Endothelial cell of umbilical vein (primary cell): Measurements from ENCODE around the gene TOP3B.

Experiments used
- POLR2A ChIP-seq: IDR thresholded peaks from 2 replicates; pipeline ENCODE4 v1.6.1; 2012; ENCODE audit warnings: low read depth, mild to moderate bottlenecking, control low read depth, low read length
- TF ChIP-seq, protein P1 (sequence below), 2 donors: IDR thresholded peaks; 1 replicate in 1 of 2; 2 replicates in 1 of 2; pipeline ENCODE4 v1.5.1; 2011; ENCODE audit warnings: low read length in 2 of 2, mild to moderate bottlenecking in 2 of 2, moderate library complexity in 2 of 2, control low read depth in 1 of 2, inconsistent platforms in 1 of 2, low read depth in 1 of 2; ENCODE audit not compliant: insufficient read depth in 1 of 2; ENCODE audit errors: extremely low read depth in 1 of 2

- TF ChIP-seq, protein P1, sequence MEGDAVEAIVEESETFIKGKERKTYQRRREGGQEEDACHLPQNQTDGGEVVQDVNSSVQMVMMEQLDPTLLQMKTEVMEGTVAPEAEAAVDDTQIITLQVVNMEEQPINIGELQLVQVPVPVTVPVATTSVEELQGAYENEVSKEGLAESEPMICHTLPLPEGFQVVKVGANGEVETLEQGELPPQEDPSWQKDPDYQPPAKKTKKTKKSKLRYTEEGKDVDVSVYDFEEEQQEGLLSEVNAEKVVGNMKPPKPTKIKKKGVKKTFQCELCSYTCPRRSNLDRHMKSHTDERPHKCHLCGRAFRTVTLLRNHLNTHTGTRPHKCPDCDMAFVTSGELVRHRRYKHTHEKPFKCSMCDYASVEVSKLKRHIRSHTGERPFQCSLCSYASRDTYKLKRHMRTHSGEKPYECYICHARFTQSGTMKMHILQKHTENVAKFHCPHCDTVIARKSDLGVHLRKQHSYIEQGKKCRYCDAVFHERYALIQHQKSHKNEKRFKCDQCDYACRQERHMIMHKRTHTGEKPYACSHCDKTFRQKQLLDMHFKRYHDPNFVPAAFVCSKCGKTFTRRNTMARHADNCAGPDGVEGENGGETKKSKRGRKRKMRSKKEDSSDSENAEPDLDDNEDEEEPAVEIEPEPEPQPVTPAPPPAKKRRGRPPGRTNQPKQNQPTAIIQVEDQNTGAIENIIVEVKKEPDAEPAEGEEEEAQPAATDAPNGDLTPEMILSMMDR (IDR thresholded peaks at IDR 0.05; ENCODE audit: extremely low read depth in 1 of 2, insufficient read depth in 1 of 2, low read depth in 1 of 2, low read length in 2 of 2), result no peak
- no peak for TF ChIP-seq POLR2A
Measured at GRCh38 chr22:21989049-21989448, 6.5 kb upstream of the TOP3B start.
